HG02973 (cell line): ENCODE measurements around the gene RALGAPA1.
A peak's percentile ranks its signal among the peaks of the same experiment; 100 is the strongest.

Experiments
- ATAC-seq: cut with Tn5 transposase; IDR thresholded peaks from one replicate; pipeline ENCODE4 v1.9.1; 2021; ENCODE audit warnings: moderate library complexity; ENCODE audit not compliant: unreplicated experiment

Gene RALGAPA1

DNA sequence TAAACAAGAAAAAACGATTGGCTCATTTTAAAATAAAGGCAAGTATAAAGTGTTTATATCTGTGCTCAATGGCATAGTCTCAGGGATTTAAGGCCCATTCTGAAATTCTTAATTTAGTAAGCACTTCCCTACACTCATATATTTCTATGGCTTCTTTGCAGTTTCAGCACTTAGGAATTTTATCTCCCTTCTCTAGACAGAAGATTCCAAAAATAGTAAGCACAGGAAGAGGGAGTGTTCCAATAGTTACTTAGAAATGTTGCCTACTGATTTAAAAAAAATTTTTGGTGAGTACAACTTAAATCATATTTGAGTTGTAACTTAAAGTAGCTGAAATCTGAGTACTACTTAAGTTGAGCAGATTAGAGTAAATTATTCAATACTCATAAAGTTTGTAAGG lies 255.3 kb downstream of the RALGAPA1 start:
- no peak for ATAC-seq

DNA sequence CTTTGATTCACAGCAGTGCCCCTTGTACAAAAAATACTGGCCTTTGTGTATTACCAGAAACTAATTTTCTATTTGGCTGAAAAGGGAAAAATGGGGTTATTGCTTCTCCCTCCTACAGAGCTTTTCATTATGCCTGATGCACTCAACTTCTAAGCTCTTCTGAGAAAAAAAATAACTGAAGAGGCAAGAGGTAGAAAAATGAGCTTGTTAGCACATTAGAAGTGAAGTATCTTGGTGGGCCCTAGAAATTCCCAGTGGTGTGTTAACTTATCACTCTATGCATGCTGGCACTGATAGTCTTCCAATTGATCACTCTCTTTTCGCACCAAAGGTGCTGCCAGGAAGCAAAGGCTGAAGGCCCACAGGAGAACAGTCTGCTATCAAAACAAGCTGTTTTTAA lies 258.0 kb downstream of the RALGAPA1 start:
- no peak for ATAC-seq

- no peak for ATAC-seq
Measured at GRCh38 chr14:35549551-35549950, 259.5 kb downstream of the RALGAPA1 start.

DNA sequence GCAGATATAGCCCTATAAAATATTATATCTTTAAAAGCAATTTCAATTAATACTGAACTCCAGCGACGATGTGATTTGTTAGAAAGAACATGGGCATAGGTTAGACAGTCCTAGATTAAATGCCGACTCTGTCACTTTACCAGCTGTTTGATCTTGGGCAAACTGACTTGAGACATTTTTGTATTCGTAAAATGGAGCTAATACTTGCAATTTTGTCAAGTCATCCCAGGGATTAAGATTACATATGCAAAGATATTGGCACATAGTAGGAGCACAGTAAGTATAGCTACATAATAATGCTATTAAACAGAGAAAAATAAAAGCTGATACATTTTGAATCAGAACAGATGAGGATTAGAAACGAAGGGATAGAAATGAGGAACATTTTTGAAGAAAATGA lies 266.1 kb downstream of the RALGAPA1 start:
- no peak for ATAC-seq

DNA sequence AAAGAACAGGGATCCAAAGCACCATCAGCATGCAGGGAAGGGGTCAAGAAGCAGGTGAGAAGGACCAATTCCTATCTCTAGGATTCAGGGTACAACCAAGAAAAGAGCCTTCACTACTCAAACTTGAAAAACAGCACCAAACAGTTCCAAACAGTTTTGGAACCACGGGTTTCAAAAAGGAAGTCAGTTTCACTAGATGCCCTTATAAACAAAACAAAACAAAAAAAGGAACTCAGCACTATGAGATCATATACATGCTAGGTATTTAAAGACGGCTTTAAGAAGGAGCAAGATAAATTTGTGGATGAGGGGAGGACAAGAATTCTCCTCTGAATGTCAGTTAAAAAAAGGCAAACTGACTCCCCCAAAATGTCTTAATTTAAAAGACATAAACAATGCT lies 269.1 kb downstream of the RALGAPA1 start:
- no peak for ATAC-seq

DNA sequence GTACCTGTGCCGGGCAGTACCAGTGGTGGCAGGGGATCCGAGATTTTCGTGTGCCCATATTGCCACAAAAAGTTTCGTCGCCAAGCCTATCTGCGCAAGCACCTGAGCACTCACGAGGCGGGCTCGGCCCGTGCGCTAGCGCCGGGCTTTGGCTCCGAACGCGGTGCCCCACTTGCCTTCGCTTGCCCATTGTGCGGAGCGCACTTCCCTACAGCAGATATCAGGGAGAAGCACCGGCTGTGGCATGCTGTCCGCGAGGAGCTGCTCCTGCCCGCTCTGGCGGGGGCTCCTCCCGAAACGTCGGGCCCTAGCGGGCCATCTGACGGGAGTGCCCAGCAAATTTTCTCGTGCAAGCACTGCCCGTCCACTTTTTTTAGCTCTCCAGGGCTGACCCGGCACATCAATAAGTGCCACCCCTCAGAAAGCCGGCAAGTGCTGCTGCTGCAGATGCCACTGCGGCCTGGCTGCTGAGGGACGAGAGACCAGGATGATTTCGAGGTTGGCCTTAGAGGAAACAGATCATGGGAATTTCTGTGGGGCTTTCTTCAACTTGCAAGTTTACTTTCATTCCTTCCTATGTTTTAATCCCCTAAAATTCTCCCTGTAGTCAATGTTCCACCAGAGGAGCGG lies 273.5 kb downstream of the RALGAPA1 start:
- ATAC-seq, result no peak

DNA sequence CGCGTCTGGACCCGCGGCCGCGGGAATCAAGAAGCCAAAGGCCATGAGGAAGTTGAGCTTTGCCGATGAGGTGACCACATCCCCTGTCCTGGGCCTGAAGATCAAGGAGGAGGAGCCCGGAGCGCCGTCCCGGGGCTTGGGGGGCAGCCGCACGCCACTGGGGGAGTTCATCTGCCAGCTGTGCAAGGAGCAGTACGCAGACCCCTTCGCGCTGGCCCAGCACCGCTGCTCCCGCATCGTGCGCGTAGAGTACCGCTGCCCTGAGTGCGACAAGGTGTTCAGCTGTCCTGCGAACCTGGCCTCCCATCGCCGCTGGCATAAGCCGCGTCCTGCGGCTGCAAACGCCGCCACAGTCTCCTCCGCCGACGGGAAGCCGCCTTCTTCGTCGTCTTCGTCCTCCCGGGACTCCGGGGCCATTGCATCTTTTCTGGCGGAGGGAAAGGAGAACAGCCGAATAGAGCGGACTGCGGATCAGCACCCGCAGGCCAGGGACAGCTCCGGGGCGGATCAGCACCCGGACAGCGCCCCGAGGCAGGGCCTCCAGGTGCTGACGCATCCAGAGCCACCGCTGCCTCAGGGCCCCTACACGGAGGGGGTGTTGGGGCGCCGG lies 274.1 kb downstream of the RALGAPA1 start:
- ATAC-seq, result peak; percentile 70

DNA sequence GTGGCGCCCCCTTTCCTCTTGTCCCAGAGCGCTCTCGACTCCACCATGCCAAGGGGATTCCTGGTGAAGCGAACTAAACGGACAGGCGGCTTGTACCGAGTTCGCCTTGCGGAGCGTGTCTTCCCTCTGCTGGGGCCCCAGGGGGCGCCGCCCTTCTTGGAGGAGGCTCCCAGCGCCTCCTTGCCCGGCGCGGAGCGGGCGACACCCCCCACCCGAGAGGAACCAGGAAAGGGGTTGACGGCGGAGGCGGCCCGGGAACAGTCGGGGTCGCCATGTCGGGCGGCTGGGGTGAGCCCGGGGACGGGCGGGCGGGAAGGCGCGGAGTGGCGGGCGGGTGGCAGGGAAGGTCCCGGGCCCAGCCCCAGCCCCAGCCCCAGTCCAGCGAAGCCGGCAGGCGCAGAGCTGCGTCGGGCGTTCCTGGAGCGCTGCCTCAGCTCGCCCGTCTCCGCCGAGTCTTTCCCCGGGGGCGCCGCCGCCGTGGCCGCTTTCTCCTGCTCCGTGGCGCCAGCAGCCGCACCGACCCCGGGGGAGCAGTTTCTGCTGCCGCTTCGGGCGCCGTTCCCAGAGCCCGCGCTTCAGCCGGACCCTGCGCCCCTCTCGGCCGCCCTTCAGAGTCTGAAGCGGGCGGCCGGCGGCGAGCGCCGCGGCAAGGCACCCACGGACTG lies 274.8 kb downstream of the RALGAPA1 start:
- ATAC-seq, result peak; percentile 4

- ATAC-seq, result peak; percentile 63
Measured at GRCh38 chr14:35533357-35534207, 275.5 kb downstream of the RALGAPA1 start, which contains the start of gene INSM2. INSM2 (plus strand) TSS chr14:35534164; CDS start chr14:35534253, 89 bp downstream.

GRCh38 chr14:35532783-35533356 lies 276.2 kb downstream of the RALGAPA1 start:
- no peak for ATAC-seq

GRCh38 chr14:35531960-35532747 lies 276.9 kb downstream of the RALGAPA1 start:
- no peak for ATAC-seq

GRCh38 chr14:35526962-35527361 lies 282.1 kb downstream of the RALGAPA1 start:
- no peak for ATAC-seq

DNA sequence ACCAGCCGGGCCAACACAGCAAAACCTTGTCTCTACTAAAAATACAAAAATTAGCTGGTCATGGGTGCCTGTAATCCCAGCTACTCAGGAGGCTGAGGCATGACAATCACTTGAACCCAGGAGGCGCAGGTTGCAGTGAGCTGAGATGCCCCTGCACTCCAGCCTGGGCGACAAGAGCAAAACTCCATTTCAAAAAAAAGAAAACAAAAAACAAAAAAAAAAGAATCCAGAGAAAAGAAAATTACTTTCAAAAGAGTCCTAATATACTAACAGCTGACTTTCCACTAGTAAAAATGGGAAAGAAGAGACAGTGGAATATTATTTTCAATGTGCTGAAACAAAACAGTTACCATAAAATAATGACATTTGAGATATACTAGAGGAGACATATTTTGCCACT lies 283.4 kb downstream of the RALGAPA1 start:
- no peak for ATAC-seq

- no peak for ATAC-seq
Measured at GRCh38 chr14:35519986-35520385, 289.1 kb downstream of the RALGAPA1 start.

GRCh38 chr14:35515916-35516315 lies 293.2 kb downstream of the RALGAPA1 start:
- ATAC-seq, result no peak

DNA sequence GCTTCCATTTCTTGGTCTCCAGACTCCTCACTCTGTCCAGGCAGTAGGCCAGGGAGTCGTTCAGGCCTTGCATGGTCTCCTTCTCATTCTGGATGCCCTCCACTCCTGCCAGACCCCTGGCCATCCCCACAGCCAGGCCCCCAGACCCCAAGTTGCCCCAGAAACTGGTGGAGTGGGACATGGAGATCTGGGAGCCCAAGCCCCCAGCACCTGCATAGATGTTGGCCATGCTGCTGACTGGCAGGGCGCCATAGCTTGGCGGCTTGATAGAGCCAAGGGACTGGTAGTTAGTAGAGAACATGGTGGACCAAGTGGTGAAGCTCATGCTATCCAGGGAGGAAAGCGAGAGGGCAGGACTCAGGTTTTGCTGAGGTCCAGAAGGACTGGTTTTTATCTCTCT lies 296.3 kb downstream of the RALGAPA1 start:
- ATAC-seq, result no peak

DNA sequence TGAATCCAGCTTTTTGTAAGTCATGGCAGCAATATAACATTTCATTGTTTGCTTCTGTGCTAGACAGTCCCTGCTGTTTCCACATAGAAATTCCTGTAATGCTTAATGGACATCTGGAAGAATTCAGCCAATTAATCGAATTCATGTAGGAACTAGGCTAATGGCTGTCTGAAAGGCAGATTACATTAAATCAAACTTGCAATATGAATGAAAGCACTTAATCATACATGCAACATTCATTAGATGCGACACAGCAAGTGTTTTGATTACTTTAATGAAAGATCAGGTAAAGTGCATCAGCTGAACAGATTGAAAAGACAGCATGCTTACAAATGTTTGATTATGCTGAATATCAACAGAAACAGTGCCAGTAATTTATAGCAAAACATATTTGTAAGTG lies 299.2 kb downstream of the RALGAPA1 start:
- ATAC-seq, result no peak

DNA sequence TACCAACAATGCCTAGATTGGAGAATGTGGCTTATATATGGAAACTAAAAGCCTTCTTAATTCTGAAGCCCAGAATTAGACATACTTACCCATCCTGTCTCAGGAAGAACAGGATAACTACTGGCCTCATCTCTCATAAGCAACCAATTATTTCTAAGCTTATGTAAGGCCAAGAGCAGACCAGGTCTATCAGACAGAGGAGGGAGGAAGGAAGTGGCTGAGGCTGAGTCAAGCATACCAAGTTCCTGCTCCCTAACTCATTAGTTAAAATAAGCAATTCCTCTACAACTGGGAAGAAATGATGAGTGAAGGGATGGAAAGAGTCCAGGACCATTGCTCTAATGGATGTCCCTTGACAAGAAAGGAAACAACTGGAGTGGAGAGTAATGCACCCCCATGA lies 302.2 kb downstream of the RALGAPA1 start:
- no peak for ATAC-seq

GRCh38 chr14:35506461-35506860 lies 302.6 kb downstream of the RALGAPA1 start:
- ATAC-seq, result no peak

DNA sequence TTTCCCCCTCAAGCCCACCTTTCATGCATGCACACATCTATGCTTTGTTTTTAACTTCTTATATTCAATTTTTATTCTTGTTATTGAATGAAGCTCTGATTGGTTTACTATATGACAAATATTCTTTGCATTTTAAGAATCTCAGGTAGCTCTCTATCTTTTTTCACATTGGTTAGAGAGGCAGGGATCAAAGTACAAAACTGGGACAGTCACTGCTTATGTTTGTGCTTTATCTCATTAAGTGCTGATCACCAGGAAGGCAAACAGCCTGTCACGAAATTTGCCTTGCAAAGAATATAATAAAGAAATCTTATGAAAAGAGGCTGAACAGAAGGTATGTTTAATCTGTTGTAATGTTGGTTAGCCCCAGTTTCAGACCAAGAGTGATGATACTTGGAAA lies 304.8 kb downstream of the RALGAPA1 start:
- ATAC-seq, result no peak
